ENCODE results near the gene CIROP.

Gene CIROP

DNA sequence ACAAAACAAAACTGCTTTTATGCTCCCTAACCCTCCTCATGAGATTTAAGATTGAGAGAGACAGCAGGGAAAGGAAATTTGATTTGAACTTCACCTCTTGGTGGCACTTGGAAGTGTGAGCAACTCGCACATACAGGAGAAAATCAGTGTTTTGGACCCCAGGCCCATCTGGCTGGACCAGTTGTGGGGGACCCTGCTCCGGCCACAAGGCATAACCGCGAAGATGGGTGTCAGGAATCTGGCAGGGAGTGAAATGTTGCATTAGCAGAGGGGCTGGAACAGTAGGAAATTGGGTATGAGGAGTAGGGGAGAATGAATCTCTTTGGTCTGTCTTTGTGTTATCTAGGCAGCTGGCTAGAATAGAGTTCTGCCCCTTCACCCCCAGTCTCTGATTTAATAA lies 1.2 kb downstream of the CIROP start:
- TF ChIP-seq, protein P1, sequence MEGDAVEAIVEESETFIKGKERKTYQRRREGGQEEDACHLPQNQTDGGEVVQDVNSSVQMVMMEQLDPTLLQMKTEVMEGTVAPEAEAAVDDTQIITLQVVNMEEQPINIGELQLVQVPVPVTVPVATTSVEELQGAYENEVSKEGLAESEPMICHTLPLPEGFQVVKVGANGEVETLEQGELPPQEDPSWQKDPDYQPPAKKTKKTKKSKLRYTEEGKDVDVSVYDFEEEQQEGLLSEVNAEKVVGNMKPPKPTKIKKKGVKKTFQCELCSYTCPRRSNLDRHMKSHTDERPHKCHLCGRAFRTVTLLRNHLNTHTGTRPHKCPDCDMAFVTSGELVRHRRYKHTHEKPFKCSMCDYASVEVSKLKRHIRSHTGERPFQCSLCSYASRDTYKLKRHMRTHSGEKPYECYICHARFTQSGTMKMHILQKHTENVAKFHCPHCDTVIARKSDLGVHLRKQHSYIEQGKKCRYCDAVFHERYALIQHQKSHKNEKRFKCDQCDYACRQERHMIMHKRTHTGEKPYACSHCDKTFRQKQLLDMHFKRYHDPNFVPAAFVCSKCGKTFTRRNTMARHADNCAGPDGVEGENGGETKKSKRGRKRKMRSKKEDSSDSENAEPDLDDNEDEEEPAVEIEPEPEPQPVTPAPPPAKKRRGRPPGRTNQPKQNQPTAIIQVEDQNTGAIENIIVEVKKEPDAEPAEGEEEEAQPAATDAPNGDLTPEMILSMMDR (IDR thresholded peaks at IDR 0.05; ENCODE audit: control insufficient read depth, insufficient read depth, low read depth, low read length, missing control alignments), result no peak
- DNase-seq (ENCODE audit: low read depth), result no peak

GRCh38 chr14:23102801-23103200 lies 2.0 kb downstream of the CIROP start:
- no peak overlapping the region for H3K4me3 ChIP-seq (ENCODE audit: control insufficient read depth, low read depth, low read length)
- TF ChIP-seq, protein P1 (IDR thresholded peaks at IDR 0.05; ENCODE audit: control insufficient read depth, insufficient read depth, low read depth, low read length, missing control alignments), result no peak
- DNase-seq (ENCODE audit: low read depth), result no peak

More for the DNA sequence above, 1.2 kb downstream of the CIROP start:
- H3K4me3 ChIP-seq (ENCODE audit: control insufficient read depth, low read depth, low read length), result no peak overlapping the region

- no peak overlapping the region for H3K4me3 ChIP-seq (ENCODE audit: control insufficient read depth, low read depth, low read length)
- DNase-seq (ENCODE audit: low read depth), result no peak
- TF ChIP-seq, protein P1 (IDR thresholded peaks at IDR 0.05; ENCODE audit: control insufficient read depth, insufficient read depth, low read depth, low read length, missing control alignments), result no peak
Measured at GRCh38 chr14:23101986-23102625, 2.7 kb downstream of the CIROP start.

GRCh38 chr14:23101213-23101970 lies 3.4 kb downstream of the CIROP start:
- TF ChIP-seq, protein P1 (IDR thresholded peaks at IDR 0.05; ENCODE audit: control insufficient read depth, insufficient read depth, low read depth, low read length, missing control alignments), result no peak
- DNase-seq (ENCODE audit: low read depth), result no peak
- no peak overlapping the region for H3K4me3 ChIP-seq (ENCODE audit: control insufficient read depth, low read depth, low read length)

GRCh38 chr14:23099212-23099861 lies 5.5 kb downstream of the CIROP start:
- TF ChIP-seq, protein P1 (IDR thresholded peaks at IDR 0.05; ENCODE audit: control insufficient read depth, insufficient read depth, low read depth, low read length, missing control alignments), result no peak
- no peak for DNase-seq (ENCODE audit: low read depth)
- H3K4me3 ChIP-seq (ENCODE audit: control insufficient read depth, low read depth, low read length), result no peak overlapping the region

DNA sequence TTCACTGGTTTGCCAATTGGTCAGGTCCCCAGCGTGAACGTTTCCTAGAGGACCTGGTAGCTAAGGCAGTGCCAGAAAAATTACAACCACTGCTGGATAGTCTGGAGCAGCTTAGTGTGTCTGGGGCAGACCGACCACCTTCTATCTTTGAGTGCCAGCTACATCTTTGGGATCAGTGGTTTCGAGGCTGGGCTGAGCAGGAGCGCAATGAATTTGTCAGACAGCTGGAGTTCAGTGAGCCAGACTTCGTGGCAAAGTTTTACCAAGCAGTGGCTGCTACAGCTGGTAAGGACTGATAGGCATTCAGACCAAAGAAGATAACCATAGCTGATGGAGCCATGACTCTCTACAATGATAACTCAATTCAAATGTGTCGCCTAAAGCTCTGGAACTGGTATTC lies 7.0 kb downstream of the CIROP start:
- H3K4me3 ChIP-seq (ENCODE audit: control insufficient read depth, low read depth, low read length), result no peak overlapping the region
- DNase-seq (ENCODE audit: low read depth), result no peak
- TF ChIP-seq, protein P1 (IDR thresholded peaks at IDR 0.05; ENCODE audit: control insufficient read depth, insufficient read depth, low read depth, low read length, missing control alignments), result no peak

All from AG09309 (cell line).